Esophagus squamous epithelium (tissue), 4 donors: Measurements from ENCODE around the gene TMEM269.

ENCODE experiments used
- POLR2A ChIP-seq, 4 donors: fragments of 450-650 bp; IDR thresholded peaks; one replicate each; pipeline ENCODE4 v1.6.1; 2017; ENCODE audit warnings: antibody characterized with exemption in 4 of 4, mild to moderate bottlenecking in 4 of 4, moderate library complexity in 3 of 4
- TF ChIP-seq, protein P1 (sequence below), 6 experiments: fragments of 450-650 bp in 4 of 6; fragments of 200-600 bp in 2 of 6; sonication (generic) in 2 of 6; IDR thresholded peaks; one replicate each; pipeline ENCODE4 v1.5.1; 2016 to 2019; ENCODE audit warnings: antibody characterized with exemption in 6 of 6, mild to moderate bottlenecking in 4 of 6, moderate library complexity in 4 of 6

DNA sequence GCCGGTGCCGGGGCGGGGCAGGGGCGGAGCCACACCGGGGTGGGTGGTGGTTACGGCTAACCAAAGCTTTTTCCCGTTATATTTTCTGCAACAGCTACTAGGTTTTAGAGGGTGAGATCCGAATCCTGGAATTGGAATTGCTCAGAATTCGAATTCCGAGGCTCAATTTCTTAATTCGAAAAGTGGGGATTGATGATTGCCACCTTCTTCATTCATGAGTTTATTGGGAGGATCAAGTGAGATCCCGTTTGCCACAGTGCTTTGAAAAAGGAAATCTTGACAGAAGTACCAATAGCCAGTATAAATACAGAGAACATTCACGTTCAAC, 32.6 kb downstream of the TMEM269 start:
- TF ChIP-seq, protein P1, sequence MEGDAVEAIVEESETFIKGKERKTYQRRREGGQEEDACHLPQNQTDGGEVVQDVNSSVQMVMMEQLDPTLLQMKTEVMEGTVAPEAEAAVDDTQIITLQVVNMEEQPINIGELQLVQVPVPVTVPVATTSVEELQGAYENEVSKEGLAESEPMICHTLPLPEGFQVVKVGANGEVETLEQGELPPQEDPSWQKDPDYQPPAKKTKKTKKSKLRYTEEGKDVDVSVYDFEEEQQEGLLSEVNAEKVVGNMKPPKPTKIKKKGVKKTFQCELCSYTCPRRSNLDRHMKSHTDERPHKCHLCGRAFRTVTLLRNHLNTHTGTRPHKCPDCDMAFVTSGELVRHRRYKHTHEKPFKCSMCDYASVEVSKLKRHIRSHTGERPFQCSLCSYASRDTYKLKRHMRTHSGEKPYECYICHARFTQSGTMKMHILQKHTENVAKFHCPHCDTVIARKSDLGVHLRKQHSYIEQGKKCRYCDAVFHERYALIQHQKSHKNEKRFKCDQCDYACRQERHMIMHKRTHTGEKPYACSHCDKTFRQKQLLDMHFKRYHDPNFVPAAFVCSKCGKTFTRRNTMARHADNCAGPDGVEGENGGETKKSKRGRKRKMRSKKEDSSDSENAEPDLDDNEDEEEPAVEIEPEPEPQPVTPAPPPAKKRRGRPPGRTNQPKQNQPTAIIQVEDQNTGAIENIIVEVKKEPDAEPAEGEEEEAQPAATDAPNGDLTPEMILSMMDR (IDR thresholded peaks at IDR 0.05): no peak
- no peak for TF ChIP-seq POLR2A (IDR thresholded peaks at IDR 0.05)
